LNCaP clone FGC (cell line): Measurements from ENCODE around the gene PRR20D.
"Not testable (repeated sequence)": the region's sequence is repeated elsewhere in the genome, so short reads cannot be mapped to it uniquely, and the experiment has no call there.

Experiments used
- DNase-seq: peaks from one replicate; pipeline ENCODE4 v3.0.0-alpha.2; 2011; ENCODE audit warnings: low read depth
- H3K4me3 ChIP-seq: 2 replicates; pipeline ENCODE4 v1.5.1; 2011; ENCODE audit warnings: mild to moderate bottlenecking, low read depth, low read length, control low read depth
- TF ChIP-seq, protein P1 (sequence below): IDR thresholded peaks from 2 replicates; pipeline ENCODE4 v1.5.1; 2012; ENCODE audit warnings: mild to moderate bottlenecking; ENCODE audit not compliant: control insufficient read depth, insufficient read depth; ENCODE audit errors: extremely low read depth

Gene PRR20D

GRCh38 chr13:57160332-57160731 is at the start of gene PRR20D:
Gene PRR20D, plus strand, starts transcription at chr13:57160632. Its CDS starts 387 bp downstream, at chr13:57161019.
- H3K4me3 ChIP-seq, DNase-seq: not testable (repeated sequence)

DNA sequence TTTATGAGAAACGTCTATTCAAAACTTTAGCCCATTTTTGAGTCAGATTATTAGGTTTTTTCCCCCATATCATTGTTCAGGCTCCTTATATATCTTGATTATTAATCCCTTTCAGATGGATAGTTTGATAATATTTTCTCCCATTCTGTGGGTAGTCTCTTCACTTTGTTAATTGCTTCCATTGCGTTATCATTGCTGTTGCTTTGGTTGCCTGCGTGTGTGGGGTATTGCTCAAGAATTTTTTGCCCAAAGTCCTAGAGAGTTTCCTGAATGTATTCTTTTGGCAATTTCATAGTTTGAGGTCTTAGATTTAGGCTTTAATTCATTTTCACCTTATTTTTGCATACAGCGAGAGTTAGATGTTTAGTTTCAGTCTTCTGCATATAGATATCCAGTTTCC is 45.5 kb upstream of the PRR20D start:
- H3K4me3 ChIP-seq, result no peak overlapping the region
- TF ChIP-seq, protein P1, sequence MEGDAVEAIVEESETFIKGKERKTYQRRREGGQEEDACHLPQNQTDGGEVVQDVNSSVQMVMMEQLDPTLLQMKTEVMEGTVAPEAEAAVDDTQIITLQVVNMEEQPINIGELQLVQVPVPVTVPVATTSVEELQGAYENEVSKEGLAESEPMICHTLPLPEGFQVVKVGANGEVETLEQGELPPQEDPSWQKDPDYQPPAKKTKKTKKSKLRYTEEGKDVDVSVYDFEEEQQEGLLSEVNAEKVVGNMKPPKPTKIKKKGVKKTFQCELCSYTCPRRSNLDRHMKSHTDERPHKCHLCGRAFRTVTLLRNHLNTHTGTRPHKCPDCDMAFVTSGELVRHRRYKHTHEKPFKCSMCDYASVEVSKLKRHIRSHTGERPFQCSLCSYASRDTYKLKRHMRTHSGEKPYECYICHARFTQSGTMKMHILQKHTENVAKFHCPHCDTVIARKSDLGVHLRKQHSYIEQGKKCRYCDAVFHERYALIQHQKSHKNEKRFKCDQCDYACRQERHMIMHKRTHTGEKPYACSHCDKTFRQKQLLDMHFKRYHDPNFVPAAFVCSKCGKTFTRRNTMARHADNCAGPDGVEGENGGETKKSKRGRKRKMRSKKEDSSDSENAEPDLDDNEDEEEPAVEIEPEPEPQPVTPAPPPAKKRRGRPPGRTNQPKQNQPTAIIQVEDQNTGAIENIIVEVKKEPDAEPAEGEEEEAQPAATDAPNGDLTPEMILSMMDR, result no peak
- DNase-seq, result no peak

- no peak overlapping the region for H3K4me3 ChIP-seq
- DNase-seq, result no peak
- TF ChIP-seq, protein P1, result no peak
Observed at GRCh38 chr13:57123681-57124080, 36.8 kb upstream of the PRR20D start.

- DNase-seq, result no peak
Observed at GRCh38 chr13:57128909-57129308, 31.5 kb upstream of the PRR20D start.

GRCh38 chr13:57136093-57136492 is 24.3 kb upstream of the PRR20D start:
- DNase-seq, result no peak
- no peak overlapping the region for H3K4me3 ChIP-seq
- TF ChIP-seq, protein P1, result no peak

More at GRCh38 chr13:57128909-57129308, 31.5 kb upstream of the PRR20D start:
- no peak overlapping the region for H3K4me3 ChIP-seq
- TF ChIP-seq, protein P1, result no peak

- no peak overlapping the region for H3K4me3 ChIP-seq
- TF ChIP-seq, protein P1, result no peak
- DNase-seq, result no peak
Observed at GRCh38 chr13:57137585-57137984, 22.8 kb upstream of the PRR20D start.

- TF ChIP-seq, protein P1, result no peak
- no peak overlapping the region for H3K4me3 ChIP-seq
- DNase-seq, result no peak
Observed at GRCh38 chr13:57138988-57139387, 21.4 kb upstream of the PRR20D start.

DNA sequence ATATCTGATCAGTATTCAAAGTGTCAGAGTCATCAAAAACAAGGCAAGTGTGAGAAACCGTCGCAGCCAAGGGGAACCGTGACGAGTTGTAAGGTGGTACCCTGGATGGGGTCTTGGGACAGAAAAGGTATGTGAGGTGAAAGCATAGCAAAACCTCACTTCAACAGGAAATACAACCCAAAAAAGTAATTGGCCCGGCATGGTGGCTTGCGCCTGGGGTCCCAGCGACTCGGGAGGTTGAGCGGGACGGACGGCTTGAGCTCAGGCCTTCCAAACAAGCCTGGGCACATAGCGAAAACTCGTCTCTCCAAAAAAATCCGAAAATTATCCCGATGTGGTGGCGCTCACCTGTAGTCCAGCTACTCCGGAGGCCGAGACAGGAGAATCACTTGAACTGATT is 20.7 kb upstream of the PRR20D start:
- H3K4me3 ChIP-seq, DNase-seq: not testable (repeated sequence)

DNA sequence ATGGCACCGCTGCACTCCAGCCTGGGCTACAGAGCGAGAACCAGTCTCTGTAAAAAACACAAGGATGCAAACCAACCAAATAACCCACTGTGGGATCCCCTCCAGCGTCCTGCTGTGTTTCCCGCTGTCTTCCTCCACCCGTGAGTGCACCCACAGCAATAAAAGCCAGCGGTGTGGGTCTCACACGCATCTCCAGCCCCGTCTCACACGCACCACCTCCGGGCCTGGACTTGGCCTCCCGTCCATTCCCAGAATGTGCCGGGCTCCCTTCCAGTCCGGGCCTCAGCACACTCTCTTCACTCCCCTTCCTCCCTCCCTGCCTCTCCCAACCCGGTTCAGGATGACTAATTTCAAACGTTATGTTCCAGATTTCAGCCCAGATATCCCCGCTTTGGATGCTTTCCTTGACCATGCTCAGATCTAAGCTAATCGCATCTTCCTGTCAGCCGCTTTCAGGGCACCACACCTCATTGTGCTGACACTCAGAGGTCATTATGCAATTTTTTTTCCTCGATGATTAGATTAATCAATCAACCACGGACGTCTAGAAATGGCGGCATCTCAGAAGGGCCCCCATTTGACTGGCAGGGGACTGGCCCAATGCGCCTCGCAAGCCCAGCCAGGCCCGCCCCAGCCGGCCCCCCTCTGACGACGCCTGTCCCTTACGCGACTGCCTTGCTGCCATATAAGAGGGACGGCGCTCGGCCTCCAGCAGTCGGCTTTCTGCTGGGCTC is 20.0 kb upstream of the PRR20D start, which contains the start of gene PRR20A:
PRR20A (plus strand) TSS at position 684 of the 734 bp plus-strand sequence. CDS start 387 bp downstream, outside the sequence.
- not testable (repeated sequence) for H3K4me3 ChIP-seq, DNase-seq

- not testable (repeated sequence) for H3K4me3 ChIP-seq, DNase-seq
Observed at GRCh38 chr13:57147188-57147587, 13.2 kb upstream of the PRR20D start, which contains the start of gene PRR20B. Gene PRR20B, plus strand, starts transcription at chr13:57147488. Its CDS starts 387 bp downstream, at chr13:57147875.

GRCh38 chr13:57148106-57148505 is 12.3 kb upstream of the PRR20D start:
- not testable (repeated sequence) for H3K4me3 ChIP-seq, DNase-seq
